LHCN-M2 (cell line): ENCODE measurements around the gene PCDH10. TPM values are rescaled to one million over a fixed set of nuclear protein-coding genes. Genes with fewer than 3 reads are reported as not detected.

Source experiments
- DNase-seq: peaks from one replicate; pipeline ENCODE4 v3.0.0-alpha.2; 2012; ENCODE audit warnings: low read depth
- total RNA-seq: library from RNA; depleted of rRNA; stranded (reverse); fragments of >200 nt; gene quantifications from 2 replicates; pipeline ENCODE4 v1.2.3, GENCODE V29; 2014

The PCDH10 gene
- total RNA-seq, 1 experiment from 2014 or later = 1.3 TPM

- DNase-seq = no peak
Measured at GRCh38 chr4:133150486-133151340, 1.6 kb downstream of the PCDH10 start.

GRCh38 chr4:133151341-133151690 lies 2.2 kb downstream of the PCDH10 start:
- no peak for DNase-seq

- DNase-seq = peak; percentile 7
Measured at GRCh38 chr4:133151691-133152329, 2.7 kb downstream of the PCDH10 start.

GRCh38 chr4:133152330-133152821 lies 3.3 kb downstream of the PCDH10 start:
- DNase-seq = no peak

GRCh38 chr4:133152831-133153481 lies 3.9 kb downstream of the PCDH10 start:
- peak; percentile 4 for DNase-seq

- DNase-seq = peak; percentile 45
Measured at GRCh38 chr4:133154725-133155124, 5.6 kb downstream of the PCDH10 start.

GRCh38 chr4:133156096-133156495 lies 7.0 kb downstream of the PCDH10 start:
- no peak for DNase-seq

- no peak for DNase-seq
Measured at GRCh38 chr4:133156556-133156955, 7.5 kb downstream of the PCDH10 start.

GRCh38 chr4:133157460-133158160 lies 8.5 kb downstream of the PCDH10 start:
- DNase-seq = no peak

GRCh38 chr4:133160853-133161252 lies 11.8 kb downstream of the PCDH10 start:
- DNase-seq = no peak

GRCh38 chr4:133161570-133162295 lies 12.6 kb downstream of the PCDH10 start:
- DNase-seq = no peak

- DNase-seq = no peak
Measured at GRCh38 chr4:133162941-133163340, 13.8 kb downstream of the PCDH10 start.

GRCh38 chr4:133178956-133179355 lies 29.9 kb downstream of the PCDH10 start:
- DNase-seq = no peak

- DNase-seq = no peak
Measured at GRCh38 chr4:133186210-133186609, 37.1 kb downstream of the PCDH10 start.

- DNase-seq = no peak
Measured at GRCh38 chr4:133186845-133187244, 37.8 kb downstream of the PCDH10 start.

GRCh38 chr4:133188433-133189146 lies 39.5 kb downstream of the PCDH10 start:
- DNase-seq = peak; percentile 10

GRCh38 chr4:133189147-133189517 lies 40.0 kb downstream of the PCDH10 start:
- no peak for DNase-seq

- DNase-seq = peak; percentile 35
Measured at GRCh38 chr4:133190098-133190497, 41.0 kb downstream of the PCDH10 start.

- no peak for DNase-seq
Measured at GRCh38 chr4:133208694-133209285, 59.7 kb downstream of the PCDH10 start.

- DNase-seq = no peak
Measured at GRCh38 chr4:133233922-133234321, 84.8 kb downstream of the PCDH10 start.
